Measurements from ENCODE around the gene USF3. TPM values are rescaled to one million over a fixed set of nuclear protein-coding genes. Genes with fewer than 3 reads are reported as not detected.

The USF3 gene
- total and polyA plus RNA-seq, 2 of the 4 experiments (the other 2 are of a cell fraction) = 3.0 to 5.2 TPM

DNA sequence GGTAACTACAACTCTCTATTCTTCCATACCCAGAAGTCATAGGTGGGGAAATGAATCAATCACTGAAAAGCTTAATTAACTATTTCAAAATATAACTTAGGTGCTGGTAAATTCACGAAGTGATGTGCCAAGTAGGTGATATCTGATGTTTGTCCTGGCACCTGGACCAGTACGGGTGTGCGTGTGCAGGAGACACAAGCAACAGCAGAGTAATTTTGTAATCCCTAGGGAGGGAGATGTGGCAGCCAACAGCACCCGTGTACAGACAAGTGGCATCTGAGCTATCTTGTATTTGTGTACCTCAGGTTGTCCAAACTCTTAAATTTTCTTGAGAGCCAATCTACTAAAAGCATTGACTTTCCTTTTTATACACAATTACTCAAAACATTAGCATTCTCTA, 22.8 kb downstream of the USF3 start:
- Histone ChIP-seq H4K91ac (ENCODE audit: insufficient read depth, low read depth, low read length) (no peak overlapping the region), H3K9me3 (ENCODE audit: control insufficient read depth, insufficient read depth, low read length) (no peaks in the 10 kb centered on the region), H2BK15ac (ENCODE audit: low read depth, low read length) (no peak overlapping the region), H3K14ac (replicated peaks; ENCODE audit: low read depth, low read length) (no peak overlapping the region), H2AK5ac (ENCODE audit: low read depth, low read length) (no peak overlapping the region), H2AFZ (replicated peaks; ENCODE audit: low read length, poor library complexity) (no peak overlapping the region), H3K4me1 (ENCODE audit: control insufficient read depth, insufficient read depth, low read length) (no peaks in the 10 kb centered on the region), H3K4me3 (ENCODE audit: insufficient read depth, low read depth, low read length) (no peak overlapping the region), H3K27me3 (ENCODE audit: control insufficient read depth, insufficient read depth, low read length) (no peaks in the 10 kb centered on the region), H3K79me1 (ENCODE audit: low read depth in 1 of 2, low read length in 2 of 2) (peaks cover 0 to 13% of the 10 kb centered on the region in 2 experiments; a peak in 2 of 4 replicates), H3K56ac (ENCODE audit: extremely low read depth, insufficient read depth, low read length) (no peak overlapping the region), H2AK9ac (replicated peaks; ENCODE audit: low read depth, low read length, poor library complexity) (no peak overlapping the region), H3K4me2 (ENCODE audit: low read depth, low read length) (no peak overlapping the region), H4K20me1 (ENCODE audit: insufficient read depth, low read length) (no peaks in the 10 kb centered on the region), H2BK20ac (ENCODE audit: low read depth, low read length) (no peak overlapping the region), H3K9me1 (ENCODE audit: insufficient read depth, low read length) (no peaks in the 10 kb centered on the region), H3K36me3 (ENCODE audit: control insufficient read depth, insufficient read depth, low read length) (peaks cover 8% of the 10 kb centered on the region), H2BK5ac (ENCODE audit: low read depth, low read length, poor library complexity, severe bottlenecking) (no peak overlapping the region), H3K4ac (ENCODE audit: low read depth, low read length) (no peak overlapping the region), H4K8ac (ENCODE audit: low read depth in 2 of 2, low read length in 2 of 2) (no peak overlapping the region), H4K5ac (ENCODE audit: low read depth, low read length) (no peak overlapping the region), H3K27ac (ENCODE audit: insufficient read depth, low read length) (no peak overlapping the region), H3K23ac (ENCODE audit: low read depth, low read length) (no peak overlapping the region), H2BK120ac (ENCODE audit: low read depth, low read length) (no peak overlapping the region), H3K18ac (ENCODE audit: low read depth, low read length) (no peak overlapping the region), H3K9ac (ENCODE audit: low read depth, low read length) (no peak overlapping the region)
- no TSS peak for BruUV-seq (replicated peaks)
- ChIA-PET CTCF (no interaction called here), POLR2A (ENCODE audit: unreplicated experiment) (no interaction called here)
- intact Hi-C loops (cut with micrococcal nuclease) = no loop called here
- dilution Hi-C loops (cut with HindIII; ENCODE audit: low sequenced_read_pairs, unreplicated experiment) = no loop called here
- no peak for TF ChIP-seq CHD1 (IDR thresholded peaks at IDR 0.05; ENCODE audit: low read depth, low read length)
- TF ChIP-seq FOS (IDR thresholded peaks at IDR 0.05; ENCODE audit: low read depth, low read length) = no peak
- no peak for TF ChIP-seq MAFK (IDR thresholded peaks at IDR 0.05; ENCODE audit: low read depth, low read length)
- ATAC-seq (ENCODE audit: low read depth) (no peak), DNase-seq (no peak)
- no CpG with 5 or more reads among the region's 4 CpGs for WGBS, 2 experiments (ENCODE audit: extremely low coverage in 2 of 2, insufficient read length in 1 of 2)
- in situ Hi-C loops (cut with MboI; ENCODE audit: low sequenced_read_pairs) = no loop called here
